ENCODE data around the gene RNASE11.

- TF ChIP-seq CTCF (IDR thresholded peaks at IDR 0.05), result no peak
- TF ChIP-seq EP300 (IDR thresholded peaks at IDR 0.05), result no peak
- TF ChIP-seq POLR2AphosphoS5 (IDR thresholded peaks at IDR 0.05), result no peak
Measured at GRCh38 chr14:20622816-20623291, 35.1 kb upstream of the RNASE11 start.
